NCI-H2107 (cell line): Measurements from ENCODE around the gene HOXB6.

Experiments
- DNase-seq: peaks from one replicate; lab custom pipeline; 2025; lab: John Stamatoyannopoulos, UW

HOXB6 gene

GRCh38 chr17:48552466-48553189 lies 52.2 kb downstream of the HOXB6 start:
- DNase-seq, result no peak

- DNase-seq, result no peak
Observed at GRCh38 chr17:48551596-48552465, 53.0 kb downstream of the HOXB6 start.

GRCh38 chr17:48551214-48551555 lies 53.6 kb downstream of the HOXB6 start:
- no peak for DNase-seq

GRCh38 chr17:48550502-48551213 lies 54.1 kb downstream of the HOXB6 start:
- DNase-seq, result no peak

GRCh38 chr17:48549914-48550501 lies 54.8 kb downstream of the HOXB6 start:
- DNase-seq, result no peak

GRCh38 chr17:48549281-48549630 lies 55.5 kb downstream of the HOXB6 start:
- no peak for DNase-seq

- no peak for DNase-seq
Observed at GRCh38 chr17:48548523-48549280, 56.1 kb downstream of the HOXB6 start.

GRCh38 chr17:48547808-48548522 lies 56.8 kb downstream of the HOXB6 start:
- DNase-seq, result peak; percentile 80

GRCh38 chr17:48546924-48547807 lies 57.6 kb downstream of the HOXB6 start:
- DNase-seq, result peak; percentile 80

- DNase-seq, result no peak
Observed at GRCh38 chr17:48546137-48546923, 58.5 kb downstream of the HOXB6 start.
